GM12865 (cell line): Measurements from ENCODE around the gene ANKS6.

Experiments used
- DNase-seq: peaks from one replicate; pipeline ENCODE4 v3.0.0; 2010; ENCODE audit warnings: low read depth
- H3K4me3 ChIP-seq: 2 replicates; pipeline ENCODE4 v1.5.1; 2011; ENCODE audit warnings: mild to moderate bottlenecking, low read depth, low read length, control low read depth
- TF ChIP-seq, protein P1 (sequence below): IDR thresholded peaks from 2 replicates; pipeline ENCODE4 v1.5.1; 2011; ENCODE audit warnings: low read length, control low read depth, low read depth, inconsistent platforms; ENCODE audit not compliant: insufficient read depth; ENCODE audit errors: missing control alignments

The ANKS6 gene

GRCh38 chr9:98837516-98837915, 41.2 kb upstream of the ANKS6 start:
- H3K4me3 ChIP-seq: no peak overlapping the region
- DNase-seq: no peak
- TF ChIP-seq, protein P1, sequence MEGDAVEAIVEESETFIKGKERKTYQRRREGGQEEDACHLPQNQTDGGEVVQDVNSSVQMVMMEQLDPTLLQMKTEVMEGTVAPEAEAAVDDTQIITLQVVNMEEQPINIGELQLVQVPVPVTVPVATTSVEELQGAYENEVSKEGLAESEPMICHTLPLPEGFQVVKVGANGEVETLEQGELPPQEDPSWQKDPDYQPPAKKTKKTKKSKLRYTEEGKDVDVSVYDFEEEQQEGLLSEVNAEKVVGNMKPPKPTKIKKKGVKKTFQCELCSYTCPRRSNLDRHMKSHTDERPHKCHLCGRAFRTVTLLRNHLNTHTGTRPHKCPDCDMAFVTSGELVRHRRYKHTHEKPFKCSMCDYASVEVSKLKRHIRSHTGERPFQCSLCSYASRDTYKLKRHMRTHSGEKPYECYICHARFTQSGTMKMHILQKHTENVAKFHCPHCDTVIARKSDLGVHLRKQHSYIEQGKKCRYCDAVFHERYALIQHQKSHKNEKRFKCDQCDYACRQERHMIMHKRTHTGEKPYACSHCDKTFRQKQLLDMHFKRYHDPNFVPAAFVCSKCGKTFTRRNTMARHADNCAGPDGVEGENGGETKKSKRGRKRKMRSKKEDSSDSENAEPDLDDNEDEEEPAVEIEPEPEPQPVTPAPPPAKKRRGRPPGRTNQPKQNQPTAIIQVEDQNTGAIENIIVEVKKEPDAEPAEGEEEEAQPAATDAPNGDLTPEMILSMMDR: no peak

- TF ChIP-seq, protein P1: no peak
- DNase-seq: no peak
These were observed 39.9 kb upstream of the ANKS6 start for GRCh38 chr9:98836206-98836605.

GRCh38 chr9:98834386-98834785, 38.0 kb upstream of the ANKS6 start:
- no peak overlapping the region for H3K4me3 ChIP-seq
- TF ChIP-seq, protein P1: no peak
- no peak for DNase-seq

More at GRCh38 chr9:98836206-98836605, 39.9 kb upstream of the ANKS6 start:
- H3K4me3 ChIP-seq: no peak overlapping the region

DNA sequence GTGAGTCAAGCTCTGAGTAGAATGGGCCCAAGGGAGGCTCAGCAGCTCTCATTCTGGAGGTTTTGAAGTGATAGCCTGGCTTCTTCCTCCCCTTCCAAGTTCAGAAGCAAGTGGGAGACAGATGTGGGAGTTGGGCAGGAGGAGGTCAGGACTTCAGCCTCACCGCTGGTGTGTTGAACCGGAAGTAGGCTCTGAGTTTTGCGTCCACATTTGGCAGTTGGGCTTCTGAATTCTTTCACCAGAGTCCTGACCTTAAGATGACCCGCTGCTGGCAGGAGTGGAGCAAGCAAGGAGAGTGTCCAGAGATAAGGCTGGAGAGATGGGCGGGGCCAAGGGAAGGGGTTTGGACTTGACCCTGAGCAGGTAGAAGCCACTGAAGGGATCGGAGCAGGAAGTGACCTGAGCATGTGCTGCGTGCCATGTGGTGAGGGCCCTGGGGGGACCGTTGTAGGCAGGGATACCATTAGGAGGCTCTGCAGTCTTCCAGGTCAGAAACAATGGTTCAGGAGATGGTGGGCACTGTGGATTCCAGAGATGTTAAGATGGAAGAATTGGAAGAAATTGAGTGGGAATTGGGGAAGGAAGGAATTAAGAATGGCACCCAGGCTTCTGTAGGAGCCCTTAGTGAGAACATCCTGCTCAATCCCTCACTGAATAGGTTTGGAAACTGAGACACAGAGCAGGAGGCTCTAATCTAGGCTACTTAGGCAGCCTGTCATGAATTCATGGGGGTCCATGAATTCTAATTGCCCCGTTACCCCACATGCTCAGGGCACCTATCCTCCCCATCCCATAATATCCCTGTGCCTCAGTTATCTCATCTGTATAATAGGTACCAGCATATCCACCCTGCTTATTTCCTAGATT, 37.0 kb upstream of the ANKS6 start:
- H3K4me3 ChIP-seq: no peak overlapping the region
- TF ChIP-seq, protein P1: no peak
- DNase-seq: no peak

- no peak overlapping the region for H3K4me3 ChIP-seq
- TF ChIP-seq, protein P1: no peak
- no peak for DNase-seq
These were observed 36.4 kb upstream of the ANKS6 start for GRCh38 chr9:98832768-98833089.

GRCh38 chr9:98831696-98832095, 35.3 kb upstream of the ANKS6 start:
- H3K4me3 ChIP-seq: no peak overlapping the region
- TF ChIP-seq, protein P1: no peak
- DNase-seq: no peak

DNA sequence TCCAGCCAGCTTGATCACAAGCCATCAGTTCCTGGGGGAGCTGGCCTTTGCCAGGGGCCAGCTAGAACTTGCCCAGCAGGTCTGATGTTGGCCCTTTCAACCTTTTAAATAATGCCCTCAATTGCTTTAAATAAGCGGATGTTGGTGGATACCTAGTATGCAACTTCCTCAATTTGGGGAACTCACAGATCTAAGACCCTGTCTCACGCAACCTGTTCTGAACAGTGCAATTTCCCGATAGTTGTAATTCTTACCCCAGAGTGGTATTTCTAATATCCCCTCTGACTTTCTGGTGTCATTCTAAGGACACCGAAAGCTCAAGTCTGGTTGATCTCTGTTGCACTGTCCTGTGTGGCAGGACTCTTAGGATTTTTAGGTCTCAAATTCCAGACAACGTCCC, 34.2 kb upstream of the ANKS6 start:
- no peak for DNase-seq
- TF ChIP-seq, protein P1: no peak
- H3K4me3 ChIP-seq: no peak overlapping the region
